ENCODE results near the gene HOXD13.

DNA sequence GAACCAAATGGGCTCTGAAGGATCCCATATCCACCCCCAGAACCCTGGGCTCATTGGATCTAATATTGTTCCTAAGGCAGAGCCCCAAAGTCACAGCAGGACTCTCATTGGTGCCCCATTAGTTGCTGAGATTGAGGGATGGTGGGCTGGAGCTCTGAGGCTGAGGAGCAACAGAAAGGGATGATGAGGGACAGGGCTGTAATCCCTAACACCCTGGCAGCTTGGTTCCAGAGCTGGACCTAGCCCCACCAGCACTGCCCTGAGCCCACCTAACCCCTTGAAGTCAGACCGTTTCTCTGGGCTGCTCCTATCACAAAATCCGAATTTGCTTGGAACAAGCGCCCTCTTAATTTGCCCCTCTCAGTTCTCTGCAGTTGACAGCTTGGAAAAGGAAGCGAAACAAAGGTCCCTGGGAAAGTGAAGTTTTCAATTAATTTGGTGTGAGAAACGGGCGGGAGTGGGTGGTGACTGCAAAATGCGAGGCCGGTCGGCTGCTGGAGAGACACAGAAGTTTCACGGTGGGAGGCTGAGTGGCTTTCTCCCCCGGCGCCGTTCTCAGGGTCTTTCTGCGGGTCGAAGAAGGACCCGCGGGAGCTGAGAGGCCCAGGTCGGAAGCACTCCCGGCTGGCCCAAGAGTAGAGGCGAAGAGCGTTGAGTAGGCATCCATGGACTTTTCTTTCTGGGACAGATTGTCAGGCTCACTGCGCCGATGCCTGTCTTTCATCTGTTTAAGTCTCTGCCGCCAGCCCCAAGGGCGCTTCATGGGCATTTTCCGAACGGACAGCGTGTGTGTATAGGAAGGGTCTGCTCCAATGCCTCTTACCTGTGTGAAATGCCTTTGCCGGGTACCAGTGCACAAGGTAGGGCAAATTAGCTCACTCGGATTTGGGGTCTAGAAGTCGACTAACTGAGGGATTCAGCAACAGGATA lies 927 bp upstream of the HOXD13 start:
- TF ChIP-seq, protein P1, sequence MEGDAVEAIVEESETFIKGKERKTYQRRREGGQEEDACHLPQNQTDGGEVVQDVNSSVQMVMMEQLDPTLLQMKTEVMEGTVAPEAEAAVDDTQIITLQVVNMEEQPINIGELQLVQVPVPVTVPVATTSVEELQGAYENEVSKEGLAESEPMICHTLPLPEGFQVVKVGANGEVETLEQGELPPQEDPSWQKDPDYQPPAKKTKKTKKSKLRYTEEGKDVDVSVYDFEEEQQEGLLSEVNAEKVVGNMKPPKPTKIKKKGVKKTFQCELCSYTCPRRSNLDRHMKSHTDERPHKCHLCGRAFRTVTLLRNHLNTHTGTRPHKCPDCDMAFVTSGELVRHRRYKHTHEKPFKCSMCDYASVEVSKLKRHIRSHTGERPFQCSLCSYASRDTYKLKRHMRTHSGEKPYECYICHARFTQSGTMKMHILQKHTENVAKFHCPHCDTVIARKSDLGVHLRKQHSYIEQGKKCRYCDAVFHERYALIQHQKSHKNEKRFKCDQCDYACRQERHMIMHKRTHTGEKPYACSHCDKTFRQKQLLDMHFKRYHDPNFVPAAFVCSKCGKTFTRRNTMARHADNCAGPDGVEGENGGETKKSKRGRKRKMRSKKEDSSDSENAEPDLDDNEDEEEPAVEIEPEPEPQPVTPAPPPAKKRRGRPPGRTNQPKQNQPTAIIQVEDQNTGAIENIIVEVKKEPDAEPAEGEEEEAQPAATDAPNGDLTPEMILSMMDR (IDR thresholded peaks at IDR 0.05): no peak
- no peak for TF ChIP-seq EP300 (IDR thresholded peaks at IDR 0.05; ENCODE audit: low read depth)
